ENCODE data around the gene MED19. TPM values are rescaled to one million over a fixed set of nuclear protein-coding genes. Genes with fewer than 3 reads are reported as not detected.

The MED19 gene
- total RNA-seq, 4 donors from 2014 or later: 6.2 to 22.1 (median 12.0) TPM

- intact Hi-C loops (cut with DNase I; ENCODE audit: low total_unique reads): no loop called here
- peaks cover 0 to 26% (median 6%) of the 10 kb centered on the region in 4 donors for H3K36me3 ChIP-seq
- WGBS, 2 donors (ENCODE audit: low coverage in 1 of 2): 1% methylated on average over 45 of the region's 45 CpGs; no CpG with 5 or more reads in 1 of the 2 donors
- DNase-seq: peak; percentile 100
- TF ChIP-seq POLR2A (IDR thresholded peaks at IDR 0.05) (peak; percentile 76), CTCF (IDR thresholded peaks at IDR 0.05) (no peak), POLR2AphosphoS5 (IDR thresholded peaks at IDR 0.05) (peak; percentile 75 to 84 (median 82)), EP300 (IDR thresholded peaks at IDR 0.05; ENCODE audit: low read depth) (no peak)
- in situ Hi-C loops (cut with MboI; ENCODE audit: low pct_ligation_motif_present in 1 of 4, low pct_unique_long_range_greater_than_20kb in 1 of 4, low sequenced_read_pairs in 3 of 4): no loop called here
- peaks cover 8 to 20% (median 16%) of the 10 kb centered on the region in 4 donors for H3K4me1 ChIP-seq
- no peaks in the 10 kb centered on the region for H3K27me3 ChIP-seq
- H3K9me3 ChIP-seq: no peaks in the 10 kb centered on the region
- H3K4me3 ChIP-seq: peak within 1 kb of the TSS; percentile 46 to 61 (median 51)
- peak within 1 kb of the TSS; percentile 82 to 93 (median 90) for H3K27ac ChIP-seq
These were observed 54.6 kb downstream of the MED19 start, which contains the start of gene CLP1 for GRCh38 chr11:57657194-57658022. TSS of gene CLP1 (plus strand) at chr11:57657762. CDS start at chr11:57659477, 1,715 bp downstream.

- Histone ChIP-seq H3K27ac (peak overlapping the region; percentile 82 to 93 (median 90)), H3K36me3 (peaks cover 0 to 20% (median 6%) of the 10 kb centered on the region in 4 donors), H3K4me3 (peak overlapping the region; percentile 37 to 61 (median 48)), H3K9me3 (no peaks in the 10 kb centered on the region), H3K27me3 (no peaks in the 10 kb centered on the region), H3K4me1 (peaks cover 8 to 20% (median 16%) of the 10 kb centered on the region in 4 donors)
- no peak for DNase-seq
- WGBS, 2 donors (ENCODE audit: low coverage in 1 of 2): 7 to 9% methylated on average over 5 of the region's 5 CpGs
- intact Hi-C loops (cut with DNase I; ENCODE audit: low total_unique reads) (no loop called here), in situ Hi-C loops (cut with MboI; ENCODE audit: low pct_ligation_motif_present in 1 of 4, low pct_unique_long_range_greater_than_20kb in 1 of 4, low sequenced_read_pairs in 3 of 4) (no loop called here)
- TF ChIP-seq POLR2A (IDR thresholded peaks at IDR 0.05): no peak
- TF ChIP-seq CTCF (IDR thresholded peaks at IDR 0.05): no peak
- TF ChIP-seq POLR2AphosphoS5 (IDR thresholded peaks at IDR 0.05): no peak
- no peak for TF ChIP-seq EP300 (IDR thresholded peaks at IDR 0.05; ENCODE audit: low read depth)
These were observed 55.2 kb downstream of the MED19 start for GRCh38 chr11:57656885-57657193.

Small RNA genes lying within 50 kb of the gene (small RNA-seq; reads per million reads assigned to genes)
- gene TMX2-CTNND1: 0 reads per million in 4 donors

Other genes with a start within 250 kb of the MED19 start
- 10 to 100 TPM in 3 of 4 donors, 1 to 10 TPM in 1; 7.5 to 30.4 (median 15.2) TPM for gene SLC43A1, start 196.5 kb downstream of the MED19 start, total RNA-seq
- 10 to 100 TPM in 2 of 4 donors, 1 to 10 TPM in 1, not detected in 1; 1.6 to 36.8 (median 34.0) TPM for gene TIMM10, start 181.5 kb downstream of the MED19 start, total RNA-seq
- not detected for gene SMTNL1, start 174.6 kb downstream of the MED19 start, total RNA-seq
- 10 to 100 TPM; 15.3 to 24.3 (median 20.6) TPM for gene UBE2L6, start 144.5 kb downstream of the MED19 start, total RNA-seq
- gene SERPING1, start 114.5 kb downstream of the MED19 start, total RNA-seq: 100 to 1,000 TPM in 2 of 4 donors, 10 to 100 TPM in 2; 65.7 to 143 (median 102) TPM
- gene YPEL4, start 62.3 kb downstream of the MED19 start, total RNA-seq: under 1 TPM in 2 of 4 donors, not detected in 2; 0.68 to 0.95 TPM
- 10 to 100 TPM in 2 of 4 donors, 1 to 10 TPM in 1, not detected in 1; 10.0 to 24.7 (median 11.6) TPM for gene CLP1, start 54.5 kb downstream of the MED19 start, total RNA-seq
- gene ZDHHC5, start 44.1 kb downstream of the MED19 start, total RNA-seq: 10 to 100 TPM; 38.4 to 63.2 (median 57.6) TPM
- gene TMX2, start 378 bp upstream of the MED19 start, total RNA-seq: 10 to 100 TPM; 12.3 to 86.7 (median 49.0) TPM
- 100 to 1,000 TPM in 2 of 4 donors, 10 to 100 TPM in 2; 78.2 to 117 (median 102) TPM for gene SELENOH, start 29.3 kb upstream of the MED19 start, total RNA-seq
- gene BTBD18, start 39.6 kb upstream of the MED19 start, total RNA-seq: not detected
- gene CTNND1, start 49.6 kb upstream of the MED19 start, total RNA-seq: 100 to 1,000 TPM; 165 to 415 (median 374) TPM

Data from transverse colon (tissue), 4 donors.